KOPT-K1 (cell line): ENCODE results near the gene ADH7.

ENCODE experiments used
- H3K27ac ChIP-seq: fragments of 200-600 bp; sonication (generic); 2 replicates; pipeline ENCODE4 v1.5.1; 2016; ENCODE audit warnings: antibody characterized with exemption, mild to moderate bottlenecking, low read depth, low read length; ENCODE audit not compliant: poor library complexity, severe bottlenecking
- H3K36me3 ChIP-seq: fragments of 200-600 bp; sonication (generic); 2 replicates; pipeline ENCODE4 v1.5.1; 2017; ENCODE audit warnings: antibody characterized with exemption, mild to moderate bottlenecking, low read length, moderate library complexity; ENCODE audit not compliant: insufficient read depth
- H3K9me3 ChIP-seq: fragments of 200-600 bp; sonication (generic); 2 replicates; pipeline ENCODE4 v1.5.1; 2017; ENCODE audit warnings: antibody characterized with exemption, low read length, mild to moderate bottlenecking; ENCODE audit not compliant: insufficient read depth, poor library complexity, severe bottlenecking

Gene ADH7

DNA sequence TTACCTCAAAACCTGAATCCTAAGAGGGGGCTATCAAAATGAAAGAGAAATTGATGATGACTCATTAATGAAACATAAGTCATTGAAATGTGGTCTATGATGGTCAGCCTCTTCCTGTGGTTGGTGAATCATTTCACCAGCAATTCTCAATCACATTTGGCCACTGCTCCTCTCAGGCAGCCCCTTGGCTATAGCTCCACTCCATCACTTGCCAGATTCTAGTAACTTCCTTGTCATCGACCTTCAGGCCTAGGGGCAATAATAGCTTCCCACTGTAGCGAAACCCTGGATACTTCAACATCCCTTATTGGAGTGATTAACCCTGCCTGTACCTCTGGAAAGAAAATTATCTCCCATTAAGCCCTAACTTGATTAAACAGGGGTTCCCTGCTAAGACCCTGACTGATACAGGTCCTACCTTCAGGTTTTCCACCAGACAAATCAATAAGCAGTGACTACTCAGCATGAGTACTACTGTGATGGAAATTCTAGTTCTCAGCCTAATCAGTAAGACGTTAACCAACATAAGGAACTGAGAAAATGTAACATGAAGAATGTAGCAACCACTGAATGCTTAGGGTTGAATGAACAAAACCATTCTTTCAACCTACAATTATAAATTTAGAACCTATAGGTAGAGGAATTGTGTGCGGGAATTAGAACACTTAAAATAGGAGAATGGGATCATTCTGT, 30.4 kb downstream of the ADH7 start:
- Histone ChIP-seq H3K27ac (no peak overlapping the region), H3K9me3 (no peaks in the 10 kb centered on the region), H3K36me3 (no peaks in the 10 kb centered on the region)

- H3K9me3 ChIP-seq, result no peaks in the 10 kb centered on the region
- H3K27ac ChIP-seq, result no peak overlapping the region
- H3K36me3 ChIP-seq, result no peaks in the 10 kb centered on the region
These were observed 31.6 kb downstream of the ADH7 start for GRCh38 chr4:99403380-99404184.

GRCh38 chr4:99402765-99403164, 32.4 kb downstream of the ADH7 start:
- no peaks in the 10 kb centered on the region for H3K9me3 ChIP-seq
- no peaks in the 10 kb centered on the region for H3K36me3 ChIP-seq
- H3K27ac ChIP-seq, result no peak overlapping the region

GRCh38 chr4:99400831-99401230, 34.3 kb downstream of the ADH7 start:
- H3K9me3 ChIP-seq, result no peaks in the 10 kb centered on the region
- no peak overlapping the region for H3K27ac ChIP-seq
- no peaks in the 10 kb centered on the region for H3K36me3 ChIP-seq

DNA sequence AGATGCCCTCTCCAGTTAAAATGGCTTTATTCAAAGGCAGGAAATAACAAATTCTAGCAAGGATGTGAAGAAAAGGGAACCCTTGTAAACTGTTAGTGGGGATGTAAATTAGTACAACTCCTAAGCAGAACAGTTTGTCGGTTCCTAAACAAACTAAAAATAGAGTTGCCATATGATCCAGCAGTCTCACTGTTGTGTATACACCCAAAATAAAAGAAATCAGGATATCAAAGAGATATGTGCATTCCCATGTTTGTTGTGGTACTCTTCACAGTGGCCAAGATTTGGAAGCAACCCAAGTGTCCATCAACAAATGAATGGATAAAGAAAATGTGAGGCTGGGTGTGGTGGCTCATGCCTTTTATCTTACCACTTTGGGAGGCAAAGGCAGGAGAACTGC, 36.1 kb downstream of the ADH7 start:
- Histone ChIP-seq H3K9me3 (no peaks in the 10 kb centered on the region), H3K27ac (no peak overlapping the region), H3K36me3 (no peaks in the 10 kb centered on the region)

DNA sequence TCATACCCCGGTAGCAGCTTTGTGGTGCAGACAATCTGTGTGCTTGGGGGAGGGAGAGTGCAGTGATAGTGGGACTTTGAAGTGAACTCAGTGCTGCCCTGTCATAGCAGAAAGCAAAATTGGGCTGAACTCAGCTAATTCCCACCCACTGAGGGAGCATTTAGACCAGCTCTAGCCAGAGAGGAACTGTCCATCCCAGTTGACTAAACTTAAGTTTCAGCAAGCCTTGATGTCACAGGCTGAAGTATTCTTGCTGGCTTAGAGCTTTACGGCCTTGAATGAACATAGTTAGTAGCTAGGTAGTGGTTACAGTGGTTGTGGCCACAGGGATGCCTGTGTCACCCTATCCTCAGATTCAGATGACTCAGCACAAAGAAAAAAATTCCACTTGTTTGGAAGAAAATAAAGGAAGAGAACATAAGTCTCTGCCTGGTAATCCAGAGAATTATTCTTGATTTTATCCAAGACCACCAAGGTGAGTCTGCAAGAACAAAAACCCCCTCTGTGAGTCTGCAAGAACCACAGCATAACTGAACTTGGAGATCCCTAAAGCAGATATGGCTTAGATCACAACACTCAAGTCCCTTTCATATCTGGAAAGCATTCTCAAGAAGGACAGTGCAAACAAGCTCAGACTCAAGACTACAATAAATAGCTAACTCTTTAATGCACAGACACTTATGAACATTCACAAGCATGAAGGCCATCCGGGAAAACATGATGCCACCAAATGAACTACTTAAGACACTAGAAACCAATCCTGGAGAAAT, 39.4 kb downstream of the ADH7 start:
- H3K9me3 ChIP-seq, result peaks cover 9% of the 10 kb centered on the region
- no peaks in the 10 kb centered on the region for H3K36me3 ChIP-seq
- no peak overlapping the region for H3K27ac ChIP-seq

DNA sequence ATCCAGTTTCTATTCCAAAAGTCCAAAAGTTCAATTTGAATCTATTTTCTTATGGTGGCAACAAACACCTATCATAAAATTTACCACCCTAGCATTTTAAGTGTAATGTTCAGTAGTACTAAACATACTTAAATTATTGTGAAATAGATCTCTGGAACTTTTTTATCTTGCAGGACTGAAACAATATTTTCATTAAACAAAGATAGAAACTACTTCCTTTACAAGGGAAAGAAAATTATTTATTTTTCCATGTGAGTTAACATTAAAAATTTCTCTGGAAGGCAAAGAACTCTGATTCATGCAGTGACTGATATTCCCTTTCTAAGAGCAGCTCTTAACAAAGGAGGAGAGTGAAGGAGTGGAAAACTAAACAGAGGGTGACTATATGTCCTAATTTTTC, 40.2 kb downstream of the ADH7 start:
- Histone ChIP-seq H3K9me3 (peaks cover 11% of the 10 kb centered on the region), H3K36me3 (no peaks in the 10 kb centered on the region), H3K27ac (no peak overlapping the region)

- peaks cover 11% of the 10 kb centered on the region for H3K9me3 ChIP-seq
- H3K36me3 ChIP-seq, result no peaks in the 10 kb centered on the region
- no peak overlapping the region for H3K27ac ChIP-seq
These were observed 45.1 kb downstream of the ADH7 start for GRCh38 chr4:99390055-99390454.

DNA sequence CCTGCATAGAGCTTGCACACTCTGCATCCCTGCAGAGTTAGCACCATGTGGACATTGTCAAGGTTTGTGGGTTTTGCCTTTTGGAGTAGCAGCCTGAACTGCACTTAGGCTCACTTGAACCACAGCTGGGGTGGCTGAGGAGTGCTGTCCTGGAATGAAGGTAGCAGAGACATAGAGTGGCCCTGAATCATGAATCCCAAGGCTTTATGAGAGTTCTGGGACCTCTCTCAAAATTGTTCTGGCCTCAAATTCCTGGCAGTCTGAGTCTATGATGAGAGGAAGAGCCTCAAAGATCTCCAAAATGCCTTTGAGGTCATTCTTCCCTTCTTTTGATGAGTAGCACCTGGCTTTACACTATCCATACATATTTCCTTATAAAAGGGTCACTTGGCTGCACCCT, 45.5 kb downstream of the ADH7 start:
- Histone ChIP-seq H3K27ac (no peak overlapping the region), H3K36me3 (no peaks in the 10 kb centered on the region), H3K9me3 (peaks cover 11% of the 10 kb centered on the region)

GRCh38 chr4:99383833-99384392, 51.2 kb downstream of the ADH7 start:
- Histone ChIP-seq H3K9me3 (no peaks in the 10 kb centered on the region), H3K36me3 (no peaks in the 10 kb centered on the region), H3K27ac (no peak overlapping the region)

DNA sequence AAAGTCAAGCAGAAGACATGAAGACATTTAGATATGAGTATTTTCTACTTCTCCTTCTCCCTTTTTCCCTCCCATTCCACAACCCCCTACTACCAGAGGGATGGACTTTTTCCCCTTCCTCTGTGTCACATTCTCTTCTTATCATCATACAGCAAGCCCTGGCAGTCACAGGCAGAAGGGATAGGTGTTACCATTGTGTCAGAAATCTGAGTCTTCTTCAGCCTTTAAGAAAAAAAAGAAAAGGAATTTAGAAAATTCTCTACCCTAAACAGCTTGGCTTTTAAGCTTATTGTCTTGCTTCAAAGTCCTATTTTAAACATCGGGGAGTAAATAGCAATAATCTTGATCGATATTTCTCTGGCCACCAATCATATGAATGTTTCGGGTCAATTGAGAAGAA, 51.7 kb downstream of the ADH7 start:
- H3K9me3 ChIP-seq, result no peaks in the 10 kb centered on the region
- no peaks in the 10 kb centered on the region for H3K36me3 ChIP-seq
- H3K27ac ChIP-seq, result no peak overlapping the region

DNA sequence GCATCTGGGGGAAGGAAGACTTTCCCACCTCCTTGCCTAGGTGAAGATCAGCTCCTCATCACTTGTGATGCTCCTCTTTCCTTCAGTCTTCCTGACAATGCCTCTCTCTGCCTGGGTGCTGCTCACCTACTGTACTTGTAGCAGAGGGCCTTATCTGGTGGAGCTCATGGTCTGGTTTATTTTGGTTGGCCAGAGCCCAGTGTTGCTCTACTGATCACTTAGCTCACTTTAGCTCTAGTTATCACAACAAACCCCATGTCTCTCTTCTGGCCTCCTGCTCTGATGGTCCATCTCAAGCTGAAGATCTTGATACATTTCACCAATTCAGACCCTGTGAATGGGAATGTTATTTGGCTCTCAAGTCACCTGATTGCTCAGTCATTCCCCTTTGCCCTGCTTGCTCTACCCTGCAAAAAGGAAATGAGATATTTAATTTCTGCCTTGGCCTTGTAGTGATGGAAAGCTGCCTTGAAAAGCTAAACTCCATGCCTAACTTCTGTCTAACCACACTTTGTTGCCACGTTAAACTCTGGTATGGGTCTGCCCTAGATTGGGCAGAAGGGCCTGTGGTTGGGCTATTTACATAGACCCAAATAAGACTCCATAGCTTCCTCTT, 52.3 kb downstream of the ADH7 start:
- Histone ChIP-seq H3K9me3 (no peaks in the 10 kb centered on the region), H3K27ac (no peak overlapping the region), H3K36me3 (no peaks in the 10 kb centered on the region)

- Histone ChIP-seq H3K36me3 (no peaks in the 10 kb centered on the region), H3K27ac (no peak overlapping the region), H3K9me3 (no peaks in the 10 kb centered on the region)
These were observed 53.5 kb downstream of the ADH7 start for GRCh38 chr4:99381588-99382175.

DNA sequence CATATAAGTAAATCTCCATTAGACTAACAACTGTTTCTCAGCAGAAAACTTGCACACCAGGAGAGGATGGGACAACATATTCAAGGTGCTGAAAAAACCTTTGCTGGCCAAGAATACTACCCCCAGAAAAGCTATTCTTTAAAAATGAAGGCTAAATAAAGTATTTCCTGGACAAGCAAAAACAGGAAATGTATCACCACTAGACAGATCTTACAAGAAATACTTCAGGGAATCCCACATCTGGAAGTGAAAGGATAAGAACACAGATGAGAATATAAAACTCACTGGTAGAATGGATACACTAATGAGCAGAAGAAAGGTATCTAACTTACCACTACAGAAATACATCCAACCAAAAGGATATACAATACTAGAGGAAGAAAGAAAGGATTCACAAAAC, 55.6 kb downstream of the ADH7 start:
- Histone ChIP-seq H3K27ac (no peak overlapping the region), H3K9me3 (no peaks in the 10 kb centered on the region), H3K36me3 (no peaks in the 10 kb centered on the region)
